GM19193 (cell line): ENCODE data around the gene ATAD5.

Experiments used
- POLR2A ChIP-seq: IDR thresholded peaks from 4 replicates; pipeline ENCODE4 v1.6.1; 2011; ENCODE audit not compliant: insufficient read depth, insufficient read length; ENCODE audit errors: extremely low read depth

The ATAD5 gene

DNA sequence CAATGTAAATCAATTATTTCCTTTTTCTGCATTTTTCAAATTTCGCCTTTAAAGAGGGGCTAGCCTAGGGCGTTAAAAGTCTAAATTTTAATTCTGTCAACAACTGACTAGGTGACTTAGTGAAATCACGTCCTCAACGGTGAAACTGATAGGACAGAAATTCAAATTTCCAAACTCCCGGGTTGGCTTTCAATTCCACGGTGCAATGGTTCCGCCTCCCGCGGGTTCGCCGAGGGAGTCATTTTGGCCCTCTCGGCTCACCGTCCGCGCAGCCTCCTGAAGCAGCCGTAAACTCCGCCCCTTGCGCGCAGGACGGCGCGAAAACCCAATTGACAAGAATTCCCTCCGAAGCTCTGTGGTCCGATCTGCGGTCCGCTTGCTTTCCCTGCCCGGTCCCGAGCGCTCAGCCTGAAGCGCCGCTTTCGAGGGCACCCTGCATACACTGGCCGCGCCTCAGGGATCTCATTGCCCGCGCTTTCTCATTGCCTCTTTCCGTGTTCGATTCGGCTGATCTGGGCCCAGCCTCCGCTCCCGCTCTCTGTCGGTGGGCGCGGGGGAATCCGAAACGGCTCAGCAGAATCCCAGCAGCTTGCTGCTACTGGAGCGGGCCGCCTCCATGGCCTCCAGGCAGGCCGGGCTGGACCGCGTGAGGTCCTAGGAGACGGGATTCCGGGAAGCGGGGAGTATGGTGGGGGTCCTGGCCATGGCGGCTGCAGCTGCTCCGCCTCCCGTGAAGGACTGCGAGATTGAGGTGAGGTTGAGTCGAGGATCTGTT, at the start of gene ATAD5:
Gene ATAD5, plus strand, starts transcription at position 304 of the 775 bp plus-strand sequence. Its CDS starts 382 bp downstream, at position 686.
- peak; percentile 79 for TF ChIP-seq POLR2A

DNA sequence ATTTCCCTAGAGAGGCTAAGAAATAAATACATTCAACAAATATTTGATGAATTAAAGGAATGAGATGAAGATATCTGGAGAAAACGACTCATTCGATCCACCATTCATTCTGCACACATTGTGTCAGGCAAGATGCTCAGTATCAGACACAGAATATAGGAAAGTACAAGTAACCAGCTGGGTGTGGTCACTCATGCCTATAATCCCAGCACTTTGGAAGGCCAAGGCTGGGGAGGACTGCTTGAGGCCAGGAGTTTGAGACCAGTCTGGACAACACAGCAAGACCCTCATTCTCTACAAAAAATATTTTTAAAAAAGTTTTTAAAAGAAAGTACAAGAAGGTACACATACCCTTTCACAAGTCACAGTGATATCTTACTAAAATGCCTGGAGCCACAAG, 49.6 kb upstream of the ATAD5 start:
- no peak for TF ChIP-seq POLR2A

DNA sequence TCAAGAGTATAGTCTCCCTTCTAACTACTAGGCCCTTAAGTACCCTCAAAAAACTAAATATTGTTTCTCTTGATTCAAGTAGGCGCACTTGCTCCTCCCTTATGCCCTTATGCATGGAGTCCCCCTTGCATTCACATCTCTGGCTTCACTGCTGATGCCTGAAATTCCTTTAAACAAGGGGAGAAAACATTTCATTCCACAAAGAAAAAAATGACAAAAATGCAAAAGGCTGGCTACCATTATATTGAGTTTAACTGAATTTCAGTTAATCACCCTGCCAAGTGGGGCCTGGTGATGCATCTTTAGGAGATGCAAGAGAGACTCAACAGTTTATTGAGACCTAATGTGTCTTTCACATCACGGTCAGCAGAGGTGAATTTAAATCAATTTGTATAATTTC, 42.8 kb upstream of the ATAD5 start:
- no peak for TF ChIP-seq POLR2A

GRCh38 chr17:30790279-30790678, 41.5 kb upstream of the ATAD5 start:
- TF ChIP-seq POLR2A: no peak

DNA sequence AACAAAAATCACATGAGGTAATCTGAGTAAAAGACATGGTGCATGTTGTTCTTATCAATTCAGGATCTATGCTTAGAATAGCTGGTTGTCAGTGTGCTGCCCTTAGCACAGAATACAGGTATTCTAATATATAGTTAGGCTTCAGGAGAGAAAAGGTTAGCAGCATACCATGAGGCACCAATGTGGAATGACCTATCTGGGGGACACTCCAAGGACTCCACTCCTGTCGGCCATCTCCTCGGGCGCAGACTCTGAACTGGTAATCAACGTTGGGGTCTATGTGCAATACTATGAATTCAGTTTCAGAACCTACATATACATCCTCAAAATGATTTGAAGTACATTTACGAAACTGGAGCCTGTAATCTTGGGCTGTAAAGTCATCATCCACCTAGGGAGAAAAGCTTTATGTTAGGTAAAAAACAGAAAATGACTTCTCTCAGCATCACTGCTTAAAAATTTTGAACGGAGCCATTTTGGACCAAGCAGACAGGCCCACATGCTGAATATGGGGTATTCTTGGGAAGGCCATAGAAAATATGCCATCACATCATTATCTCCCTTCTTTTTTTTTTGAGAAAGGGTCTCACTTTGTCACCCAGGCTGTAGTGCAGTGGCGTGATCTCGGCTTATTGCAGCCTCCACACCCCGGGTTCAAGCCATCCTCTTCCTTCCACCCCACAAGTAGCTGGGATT, 38.3 kb upstream of the ATAD5 start:
- TF ChIP-seq POLR2A: no peak

GRCh38 chr17:30794372-30794771, 37.4 kb upstream of the ATAD5 start:
- TF ChIP-seq POLR2A: no peak

DNA sequence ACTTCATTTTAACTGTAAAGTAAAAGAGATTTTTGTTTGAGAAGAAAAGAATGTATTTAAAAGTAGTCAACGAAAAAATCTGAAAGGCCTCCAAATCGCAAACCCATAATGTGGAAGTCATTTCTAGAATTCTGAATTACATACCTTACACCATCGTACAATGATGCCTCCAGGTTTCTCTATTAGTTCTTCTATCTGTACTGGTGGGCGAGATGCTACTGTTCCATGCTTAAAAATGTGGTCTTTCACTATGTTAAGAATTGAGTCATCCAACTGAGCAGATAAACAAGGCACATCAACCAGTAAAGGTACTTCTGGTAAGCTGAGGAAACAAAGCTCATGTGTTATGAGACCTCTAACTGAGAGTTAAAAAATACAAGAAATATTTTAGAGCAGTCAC, 35.8 kb upstream of the ATAD5 start:
- TF ChIP-seq POLR2A: no peak

GRCh38 chr17:30801671-30802070, 30.1 kb upstream of the ATAD5 start:
- TF ChIP-seq POLR2A: no peak

DNA sequence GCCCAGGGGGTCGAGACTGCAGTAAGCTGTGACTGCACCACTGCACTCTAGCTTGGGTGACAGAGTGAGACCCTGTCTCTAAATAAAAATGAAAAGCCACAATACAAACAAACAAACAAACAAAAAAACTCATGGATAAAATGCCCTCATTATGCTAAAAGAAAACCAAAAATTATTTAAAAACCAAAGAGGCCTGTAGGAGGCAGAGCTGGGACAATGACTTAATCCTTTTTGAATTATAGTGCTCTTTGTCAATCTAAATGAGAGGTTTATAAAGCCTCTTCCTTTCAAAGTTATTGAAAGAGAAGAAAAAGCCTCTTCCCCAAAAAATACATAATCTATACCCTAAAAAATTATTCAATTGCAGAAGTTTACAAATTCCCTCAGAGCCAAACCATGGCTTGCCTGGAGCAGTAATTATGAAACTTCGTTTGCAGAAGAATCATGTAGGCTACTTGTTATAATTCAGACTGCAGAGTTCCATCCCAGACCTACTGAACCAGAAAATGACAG, 25.8 kb upstream of the ATAD5 start:
- no peak for TF ChIP-seq POLR2A

DNA sequence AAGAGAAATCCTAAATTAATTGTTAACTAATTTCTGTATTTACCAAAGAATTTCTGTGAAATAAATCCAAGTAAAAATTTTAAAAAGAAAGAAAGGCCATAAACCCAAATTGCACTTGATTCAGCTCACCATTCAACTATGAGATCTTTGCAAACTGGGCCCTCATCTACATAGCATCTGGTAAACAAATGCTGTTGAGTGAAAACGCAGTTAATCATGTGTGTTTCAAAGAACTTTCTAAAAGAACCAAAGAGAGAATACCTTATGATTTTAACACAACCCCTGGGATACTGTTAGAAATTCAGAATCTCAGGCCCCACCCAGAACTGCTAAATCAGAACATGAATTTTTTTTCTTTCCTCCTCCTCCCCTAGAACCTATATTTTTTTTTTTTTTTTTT, 23.9 kb upstream of the ATAD5 start:
- no peak for TF ChIP-seq POLR2A

DNA sequence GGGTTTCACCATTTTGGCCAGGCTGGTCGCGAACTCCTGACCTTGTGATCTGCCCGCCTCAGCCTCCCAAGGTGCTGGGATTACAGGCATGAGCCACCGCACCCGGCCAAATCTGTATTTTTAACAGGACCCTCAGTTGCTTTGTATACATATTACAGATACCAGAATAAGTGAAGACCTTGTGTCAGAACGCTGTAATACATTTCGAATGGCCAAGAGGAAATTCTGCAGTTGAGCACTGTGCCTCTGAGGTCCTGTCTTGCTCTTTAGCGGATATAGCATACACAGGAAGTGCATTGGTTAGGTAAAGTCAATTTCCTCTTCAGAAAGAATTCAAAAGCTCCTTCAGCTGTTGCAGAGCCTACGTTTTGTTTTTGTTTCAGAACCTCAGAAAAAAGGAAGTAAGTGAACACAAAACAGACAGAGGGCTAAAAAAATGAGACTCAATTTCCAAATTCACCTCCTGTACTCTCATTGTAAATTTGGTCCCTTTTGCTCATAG, 22.9 kb upstream of the ATAD5 start:
- no peak for TF ChIP-seq POLR2A

- TF ChIP-seq POLR2A: no peak
Observed at GRCh38 chr17:30809867-30810266, 21.9 kb upstream of the ATAD5 start.

DNA sequence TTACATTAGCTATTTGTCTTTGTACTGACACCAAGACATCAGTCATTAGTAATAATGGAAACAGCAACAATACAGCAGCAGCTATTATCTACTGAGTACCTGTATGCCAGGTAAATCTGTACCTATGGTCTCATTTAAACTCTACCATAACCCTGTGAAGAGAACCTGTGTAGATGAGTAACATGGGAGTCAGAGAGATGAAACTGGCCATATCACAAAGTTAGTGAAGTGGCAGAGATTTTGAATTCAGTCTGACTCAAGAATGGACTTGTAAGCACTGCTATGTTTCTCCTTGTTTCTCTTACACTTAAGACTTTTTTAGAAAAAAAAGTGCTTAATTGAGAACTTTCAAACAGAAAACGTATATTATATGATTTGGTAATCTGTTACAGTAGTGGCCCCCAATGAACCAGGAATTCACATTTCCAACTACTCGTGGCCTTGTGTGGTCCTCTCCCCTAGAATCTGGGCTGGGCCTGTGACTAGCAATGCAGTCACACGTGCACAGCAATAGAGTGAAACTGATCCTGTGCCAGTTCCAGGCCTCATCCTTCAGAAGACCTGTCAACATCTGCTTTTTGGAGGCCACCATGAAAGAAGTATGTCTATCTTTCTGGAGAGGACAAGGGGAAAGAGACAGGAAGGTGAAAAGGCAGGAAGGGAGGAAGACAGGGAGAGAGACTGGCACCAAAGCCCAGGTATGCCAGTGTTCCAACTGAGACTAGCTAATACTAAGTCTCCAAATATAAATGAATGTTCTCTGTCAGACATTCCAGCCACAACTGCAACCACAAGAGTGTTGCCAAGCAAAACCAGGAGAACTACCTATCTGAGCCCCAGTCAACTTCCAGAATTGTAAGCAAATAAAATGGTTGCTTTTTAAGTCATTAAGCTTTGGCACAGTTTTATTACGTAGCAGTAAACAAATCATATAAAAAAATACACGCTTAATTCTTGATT, 19.3 kb upstream of the ATAD5 start:
- no peak for TF ChIP-seq POLR2A

GRCh38 chr17:30816165-30816564, 15.6 kb upstream of the ATAD5 start:
- no peak for TF ChIP-seq POLR2A

- TF ChIP-seq POLR2A: no peak
Observed at GRCh38 chr17:30819971-30820705, 11.6 kb upstream of the ATAD5 start.
